K562 (cell line): ENCODE data around the gene DNASE1L1. TPM values are rescaled to one million over a fixed set of nuclear protein-coding genes. Genes with fewer than 3 reads are reported as not detected.

Source experiments
- ARHGAP35 ChIP-seq: fragments of 450-650 bp; IDR thresholded peaks from 2 replicates; pipeline ENCODE4 v1.6.1; 2018; ENCODE audit not compliant: partially characterized antibody
- ESRRB ChIP-seq: fragments of 250-450 bp; sonication (Bioruptor Pico); IDR thresholded peaks from 2 replicates; pipeline ENCODE4 v1.5.0; 2020; ENCODE audit warnings: mild to moderate bottlenecking, moderate library complexity, borderline replicate concordance
- ILK ChIP-seq: fragments of 450-650 bp; IDR thresholded peaks from 2 replicates; pipeline ENCODE4 v1.6.1; 2016; ENCODE audit warnings: missing genetic modification characterization, low read depth, mild to moderate bottlenecking, missing compliant biosample characterization, moderate library complexity, borderline replicate concordance
- NFYB ChIP-seq: IDR thresholded peaks from 2 replicates; pipeline ENCODE4 v1.6.1; 2011; ENCODE audit warnings: mild to moderate bottlenecking, moderate library complexity; ENCODE audit not compliant: insufficient read length; ENCODE audit errors: extremely low read depth
- RFX7 ChIP-seq: fragments of 250-450 bp; sonication (Bioruptor Pico); IDR thresholded peaks from 2 replicates; pipeline ENCODE4 v1.5.1; 2021; ENCODE audit warnings: mild to moderate bottlenecking
- TEAD4 ChIP-seq, 2 experiments: sonication (generic) in 1 of 2; formaldehyde crosslinking in 1 of 2; IDR thresholded peaks; 2 replicates each; pipeline versions ENCODE4 v1.6.1 to v1.8.0; 2012 to 2022; ENCODE audit warnings: borderline replicate concordance in 1 of 2, inconsistent platforms in 1 of 2, low read length in 1 of 2, mild to moderate bottlenecking in 1 of 2, missing genetic modification reagents in 1 of 2
- TGIF2 ChIP-seq: sonication (generic); formaldehyde crosslinking; IDR thresholded peaks from 2 replicates; pipeline ENCODE4 v1.8.1; 2022; ENCODE audit warnings: mild to moderate bottlenecking, missing genetic modification reagents, moderate library complexity
- ZKSCAN1 ChIP-seq: fragments of 150-350 bp; IDR thresholded peaks from 2 replicates; pipeline ENCODE4 v1.6.1; 2016; ENCODE audit warnings: low read depth, low read length
- ZNF444 ChIP-seq: fragments of 250-450 bp; sonication (Bioruptor Pico); IDR thresholded peaks from 2 replicates; pipeline ENCODE4 v1.4.0; 2020; ENCODE audit warnings: mild to moderate bottlenecking, moderate library complexity
- ZNF668 ChIP-seq: fragments of 250-450 bp; sonication (Bioruptor Pico); IDR thresholded peaks from 2 replicates; pipeline ENCODE4 v1.8.0; 2022; ENCODE audit warnings: mild to moderate bottlenecking, inconsistent platforms
- ZNF696 ChIP-seq: fragments of 250-450 bp; sonication (Bioruptor Pico); conservative IDR thresholded peaks from 2 replicates; pipeline ENCODE4 v1.4.0; 2020; ENCODE audit warnings: mild to moderate bottlenecking, moderate library complexity
- polyA plus RNA-seq, 8 experiments: library from polyadenylated mRNA; depleted of rRNA in 4 of 8; stranded (reverse) in 5 of 8; unstranded in 3 of 8; fragments of >200 nt; fragmentation: Nextera tagmentation in 2 of 8; fragmentation: Illumina TruSeq in 1 of 8; extraction: Ambion mirVana in 2 of 8; extraction: Trizol in 1 of 8; gene quantifications; 2 replicates each; pipeline versions ENCODE4 v1.2.1 to v1.2.3, GENCODE V29; 2011 to 2014; ENCODE audit warnings: inconsistent platforms in 1 of 8, missing spikeins in 1 of 8
- total RNA-seq, 7 experiments: library from RNA; depleted of rRNA in 6 of 7; stranded (reverse); fragments of >200 nt in 6 of 7; fragmentation: Illumina TruSeq in 2 of 7; extraction: Trizol in 2 of 7; gene quantifications; 2 replicates each; pipeline versions ENCODE4 v1.2.1 to v1.2.3, GENCODE V29; 2011 to 2021; ENCODE audit warnings: low replicate concordance in 1 of 7
- TF ChIP-seq, protein P1 (sequence below): fragments of 450-650 bp; IDR thresholded peaks from 2 replicates; pipeline ENCODE4 v1.6.1; 2017; ENCODE audit warnings: antibody characterized with exemption
- TF ChIP-seq, protein P2 (sequence below): fragments of 150-350 bp; IDR thresholded peaks from 2 replicates; pipeline ENCODE4 v1.6.1; 2014; ENCODE audit warnings: low read depth, mild to moderate bottlenecking, low read length, borderline replicate concordance
- TF ChIP-seq, protein P3 (sequence below): fragments of 450-650 bp; IDR thresholded peaks from 2 replicates; pipeline ENCODE4 v1.7.0; 2016; ENCODE audit warnings: borderline replicate concordance
- TF ChIP-seq, protein P4 (sequence below): fragments of 450-650 bp; conservative IDR thresholded peaks from 2 replicates; pipeline ENCODE4 v1.6.1; 2016; ENCODE audit warnings: missing genetic modification characterization, low read depth, mild to moderate bottlenecking, missing compliant biosample characterization, moderate library complexity
- TF ChIP-seq, protein P5 (sequence below): fragments of 250-450 bp; sonication (Bioruptor Pico); IDR thresholded peaks from 2 replicates; pipeline ENCODE4 v1.8.0; 2021; ENCODE audit warnings: mild to moderate bottlenecking, moderate library complexity

The DNASE1L1 gene
- total and polyA plus RNA-seq, 9 of the 15 experiments (the other 6 are each of a cell fraction or from before 2014, with no cell fraction given), result 0.73 to 12.6 (median 7.9) TPM

DNA sequence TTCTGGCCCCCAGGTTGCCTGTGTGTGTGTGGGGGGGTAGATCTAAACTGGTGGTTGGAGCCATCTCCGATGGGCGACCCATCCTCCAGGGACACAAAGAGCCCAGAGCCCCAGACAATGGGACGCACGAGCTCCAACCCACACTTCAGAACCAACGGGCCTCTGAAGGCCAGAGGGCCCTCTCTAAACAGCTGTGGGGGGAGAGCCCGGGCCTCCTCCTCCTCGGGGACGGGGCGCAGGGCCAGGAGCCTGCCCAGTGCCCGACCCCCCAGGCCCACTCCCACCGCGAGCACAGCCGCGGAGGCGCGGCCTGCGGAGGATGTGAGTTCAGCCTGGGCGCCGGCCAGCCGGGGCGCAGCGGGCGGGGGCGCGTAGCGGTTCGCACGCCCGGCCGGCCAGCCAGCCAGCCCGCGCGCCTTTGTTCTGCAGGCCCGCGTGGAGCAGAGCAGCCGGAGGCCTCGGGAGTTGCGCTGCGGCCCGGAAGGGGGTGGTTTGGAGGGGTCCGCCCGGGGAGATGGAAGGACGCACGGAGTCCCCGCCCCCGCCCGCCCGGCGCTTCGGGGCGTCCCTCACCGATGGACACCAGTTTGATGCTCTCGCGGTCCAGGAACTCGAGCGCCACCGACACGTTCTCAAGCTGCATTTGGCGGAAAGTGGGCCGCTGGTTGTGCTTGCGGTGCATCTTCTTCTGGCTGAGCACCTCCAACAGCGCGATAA is 38.6 kb downstream of the DNASE1L1 start (continued):
- TF ChIP-seq ZNF444 (CRISPR knock-in tag), result no peak
- no peak for TF ChIP-seq TEAD4 (IDR thresholded peaks at IDR 0.05; ENCODE audit: low read length)
- TF ChIP-seq TEAD4 (CRISPR knock-in tag; IDR thresholded peaks at IDR 0.05; ENCODE audit: borderline replicate concordance), result no peak
- TF ChIP-seq, protein P1, sequence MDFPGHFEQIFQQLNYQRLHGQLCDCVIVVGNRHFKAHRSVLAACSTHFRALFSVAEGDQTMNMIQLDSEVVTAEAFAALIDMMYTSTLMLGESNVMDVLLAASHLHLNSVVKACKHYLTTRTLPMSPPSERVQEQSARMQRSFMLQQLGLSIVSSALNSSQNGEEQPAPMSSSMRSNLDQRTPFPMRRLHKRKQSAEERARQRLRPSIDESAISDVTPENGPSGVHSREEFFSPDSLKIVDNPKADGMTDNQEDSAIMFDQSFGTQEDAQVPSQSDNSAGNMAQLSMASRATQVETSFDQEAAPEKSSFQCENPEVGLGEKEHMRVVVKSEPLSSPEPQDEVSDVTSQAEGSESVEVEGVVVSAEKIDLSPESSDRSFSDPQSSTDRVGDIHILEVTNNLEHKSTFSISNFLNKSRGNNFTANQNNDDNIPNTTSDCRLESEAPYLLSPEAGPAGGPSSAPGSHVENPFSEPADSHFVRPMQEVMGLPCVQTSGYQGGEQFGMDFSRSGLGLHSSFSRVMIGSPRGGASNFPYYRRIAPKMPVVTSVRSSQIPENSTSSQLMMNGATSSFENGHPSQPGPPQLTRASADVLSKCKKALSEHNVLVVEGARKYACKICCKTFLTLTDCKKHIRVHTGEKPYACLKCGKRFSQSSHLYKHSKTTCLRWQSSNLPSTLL, result no peak
- TF ChIP-seq, protein P2, sequence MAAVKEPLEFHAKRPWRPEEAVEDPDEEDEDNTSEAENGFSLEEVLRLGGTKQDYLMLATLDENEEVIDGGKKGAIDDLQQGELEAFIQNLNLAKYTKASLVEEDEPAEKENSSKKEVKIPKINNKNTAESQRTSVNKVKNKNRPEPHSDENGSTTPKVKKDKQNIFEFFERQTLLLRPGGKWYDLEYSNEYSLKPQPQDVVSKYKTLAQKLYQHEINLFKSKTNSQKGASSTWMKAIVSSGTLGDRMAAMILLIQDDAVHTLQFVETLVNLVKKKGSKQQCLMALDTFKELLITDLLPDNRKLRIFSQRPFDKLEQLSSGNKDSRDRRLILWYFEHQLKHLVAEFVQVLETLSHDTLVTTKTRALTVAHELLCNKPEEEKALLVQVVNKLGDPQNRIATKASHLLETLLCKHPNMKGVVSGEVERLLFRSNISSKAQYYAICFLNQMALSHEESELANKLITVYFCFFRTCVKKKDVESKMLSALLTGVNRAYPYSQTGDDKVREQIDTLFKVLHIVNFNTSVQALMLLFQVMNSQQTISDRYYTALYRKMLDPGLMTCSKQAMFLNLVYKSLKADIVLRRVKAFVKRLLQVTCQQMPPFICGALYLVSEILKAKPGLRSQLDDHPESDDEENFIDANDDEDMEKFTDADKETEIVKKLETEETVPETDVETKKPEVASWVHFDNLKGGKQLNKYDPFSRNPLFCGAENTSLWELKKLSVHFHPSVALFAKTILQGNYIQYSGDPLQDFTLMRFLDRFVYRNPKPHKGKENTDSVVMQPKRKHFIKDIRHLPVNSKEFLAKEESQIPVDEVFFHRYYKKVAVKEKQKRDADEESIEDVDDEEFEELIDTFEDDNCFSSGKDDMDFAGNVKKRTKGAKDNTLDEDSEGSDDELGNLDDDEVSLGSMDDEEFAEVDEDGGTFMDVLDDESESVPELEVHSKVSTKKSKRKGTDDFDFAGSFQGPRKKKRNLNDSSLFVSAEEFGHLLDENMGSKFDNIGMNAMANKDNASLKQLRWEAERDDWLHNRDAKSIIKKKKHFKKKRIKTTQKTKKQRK, result no peak
- TF ChIP-seq TGIF2 (CRISPR knock-in tag), result no peak
- TF ChIP-seq, protein P3, sequence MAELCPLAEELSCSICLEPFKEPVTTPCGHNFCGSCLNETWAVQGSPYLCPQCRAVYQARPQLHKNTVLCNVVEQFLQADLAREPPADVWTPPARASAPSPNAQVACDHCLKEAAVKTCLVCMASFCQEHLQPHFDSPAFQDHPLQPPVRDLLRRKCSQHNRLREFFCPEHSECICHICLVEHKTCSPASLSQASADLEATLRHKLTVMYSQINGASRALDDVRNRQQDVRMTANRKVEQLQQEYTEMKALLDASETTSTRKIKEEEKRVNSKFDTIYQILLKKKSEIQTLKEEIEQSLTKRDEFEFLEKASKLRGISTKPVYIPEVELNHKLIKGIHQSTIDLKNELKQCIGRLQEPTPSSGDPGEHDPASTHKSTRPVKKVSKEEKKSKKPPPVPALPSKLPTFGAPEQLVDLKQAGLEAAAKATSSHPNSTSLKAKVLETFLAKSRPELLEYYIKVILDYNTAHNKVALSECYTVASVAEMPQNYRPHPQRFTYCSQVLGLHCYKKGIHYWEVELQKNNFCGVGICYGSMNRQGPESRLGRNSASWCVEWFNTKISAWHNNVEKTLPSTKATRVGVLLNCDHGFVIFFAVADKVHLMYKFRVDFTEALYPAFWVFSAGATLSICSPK, result no peak
- no peak for TF ChIP-seq ARHGAP35
- TF ChIP-seq ILK, result no peak
- TF ChIP-seq ZNF696, result no peak
- no peak for TF ChIP-seq NFYB
- TF ChIP-seq ESRRB (CRISPR knock-in tag), result no peak
- no peak for TF ChIP-seq RFX7 (CRISPR knock-in tag)
- no peak for TF ChIP-seq ZKSCAN1
- no peak for TF ChIP-seq ZNF668 (CRISPR knock-in tag)
- TF ChIP-seq, protein P4, sequence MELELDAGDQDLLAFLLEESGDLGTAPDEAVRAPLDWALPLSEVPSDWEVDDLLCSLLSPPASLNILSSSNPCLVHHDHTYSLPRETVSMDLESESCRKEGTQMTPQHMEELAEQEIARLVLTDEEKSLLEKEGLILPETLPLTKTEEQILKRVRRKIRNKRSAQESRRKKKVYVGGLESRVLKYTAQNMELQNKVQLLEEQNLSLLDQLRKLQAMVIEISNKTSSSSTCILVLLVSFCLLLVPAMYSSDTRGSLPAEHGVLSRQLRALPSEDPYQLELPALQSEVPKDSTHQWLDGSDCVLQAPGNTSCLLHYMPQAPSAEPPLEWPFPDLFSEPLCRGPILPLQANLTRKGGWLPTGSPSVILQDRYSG (tag), result no peak
- TF ChIP-seq, protein P5, sequence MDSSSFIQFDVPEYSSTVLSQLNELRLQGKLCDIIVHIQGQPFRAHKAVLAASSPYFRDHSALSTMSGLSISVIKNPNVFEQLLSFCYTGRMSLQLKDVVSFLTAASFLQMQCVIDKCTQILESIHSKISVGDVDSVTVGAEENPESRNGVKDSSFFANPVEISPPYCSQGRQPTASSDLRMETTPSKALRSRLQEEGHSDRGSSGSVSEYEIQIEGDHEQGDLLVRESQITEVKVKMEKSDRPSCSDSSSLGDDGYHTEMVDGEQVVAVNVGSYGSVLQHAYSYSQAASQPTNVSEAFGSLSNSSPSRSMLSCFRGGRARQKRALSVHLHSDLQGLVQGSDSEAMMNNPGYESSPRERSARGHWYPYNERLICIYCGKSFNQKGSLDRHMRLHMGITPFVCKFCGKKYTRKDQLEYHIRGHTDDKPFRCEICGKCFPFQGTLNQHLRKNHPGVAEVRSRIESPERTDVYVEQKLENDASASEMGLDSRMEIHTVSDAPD, result no peak
